Measurements from ENCODE around the gene ARAP1.

ARAP1 gene

GRCh38 chr11:72760539-72761405 is 8.6 kb upstream of the ARAP1 start:
- no peak for DNase-seq

GRCh38 chr11:72759468-72759985 is 7.3 kb upstream of the ARAP1 start:
- DNase-seq: peak; percentile 89

- peak; percentile 98 for DNase-seq
Observed at GRCh38 chr11:72758690-72759389, 6.6 kb upstream of the ARAP1 start.

GRCh38 chr11:72758304-72758689 is 6.1 kb upstream of the ARAP1 start:
- DNase-seq: no peak

GRCh38 chr11:72755713-72756285 is 3.6 kb upstream of the ARAP1 start:
- DNase-seq: no peak

GRCh38 chr11:72754544-72755155 is 2.4 kb upstream of the ARAP1 start:
- DNase-seq: no peak

GRCh38 chr11:72754149-72754543 is 1.9 kb upstream of the ARAP1 start:
- no peak for DNase-seq

GRCh38 chr11:72753341-72754148 is 1.3 kb upstream of the ARAP1 start:
- DNase-seq: no peak

- DNase-seq: peak; percentile 90
Observed at GRCh38 chr11:72751116-72752087, 806 bp downstream of the ARAP1 start.

GRCh38 chr11:72750556-72751115 is 1.6 kb downstream of the ARAP1 start:
- DNase-seq: no peak

GRCh38 chr11:72750086-72750485 is 2.1 kb downstream of the ARAP1 start:
- DNase-seq: no peak

GRCh38 chr11:72747289-72747855 is 4.8 kb downstream of the ARAP1 start:
- no peak for DNase-seq

- no peak for DNase-seq
Observed at GRCh38 chr11:72746821-72747220, 5.4 kb downstream of the ARAP1 start.

GRCh38 chr11:72745925-72746550 is 6.2 kb downstream of the ARAP1 start:
- no peak for DNase-seq

- DNase-seq: no peak
Observed at GRCh38 chr11:72745511-72745910, 6.7 kb downstream of the ARAP1 start.

- DNase-seq: no peak
Observed at GRCh38 chr11:72744474-72744873, 7.7 kb downstream of the ARAP1 start.

GRCh38 chr11:72743321-72744221 is 8.6 kb downstream of the ARAP1 start:
- no peak for DNase-seq

GRCh38 chr11:72742513-72743320 is 9.5 kb downstream of the ARAP1 start:
- DNase-seq: no peak

Measured in DMS79 (cell line).